GM20000 (cell line): ENCODE measurements around the gene PPM1J.

Source experiments
- DNase-seq: peaks from one replicate; pipeline ENCODE4 v3.0.0; 2012; ENCODE audit warnings: low spot score
- CTCF ChIP-seq: IDR thresholded peaks from 2 replicates; pipeline ENCODE4 v1.5.1; 2012; ENCODE audit warnings: mild to moderate bottlenecking, control low read depth; ENCODE audit errors: extremely low read depth, missing control alignments

Gene PPM1J

DNA sequence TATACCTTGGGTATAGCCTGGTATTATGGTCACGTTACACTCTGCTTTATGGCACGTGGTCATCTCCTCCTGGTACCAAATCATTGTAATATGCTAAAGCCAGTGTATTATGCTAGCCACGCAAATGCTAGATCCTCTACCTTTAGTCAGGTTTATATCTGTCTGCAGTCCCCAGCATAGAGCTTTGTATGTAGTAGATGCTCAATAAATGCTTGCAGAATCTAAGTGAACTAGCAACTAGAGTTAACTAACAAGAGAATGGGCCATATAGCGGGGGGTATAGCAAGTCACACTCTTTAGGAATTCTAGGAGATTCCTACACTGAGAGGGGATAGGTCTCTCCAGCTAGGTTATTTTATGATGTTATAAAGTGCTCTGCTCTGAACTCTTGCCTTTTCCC, 37.6 kb downstream of the PPM1J start:
- no peak for TF ChIP-seq CTCF
- DNase-seq: no peak

DNA sequence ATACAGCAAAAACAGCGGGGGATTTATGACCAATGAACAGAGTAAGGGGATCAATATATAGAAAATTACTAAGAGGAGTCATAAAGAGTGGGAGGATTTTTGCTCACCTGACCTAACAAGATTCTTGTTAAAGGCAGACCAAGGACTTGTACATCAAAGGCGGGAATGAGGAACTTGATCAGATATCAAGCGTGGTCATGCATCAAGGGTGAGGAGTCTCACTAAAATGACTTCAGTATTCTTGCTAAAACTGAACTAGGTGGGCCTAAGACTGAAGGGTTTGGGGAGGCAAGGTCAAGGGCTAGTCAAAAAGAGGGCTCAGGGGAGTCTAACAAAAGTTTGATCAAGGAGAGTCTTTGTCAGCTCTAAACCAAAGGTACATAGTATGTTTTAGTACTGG, 38.6 kb downstream of the PPM1J start:
- no peak for TF ChIP-seq CTCF
- no peak for DNase-seq

GRCh38 chr1:112675728-112676381, 39.3 kb downstream of the PPM1J start:
- no peak for DNase-seq
- no peak for TF ChIP-seq CTCF

DNA sequence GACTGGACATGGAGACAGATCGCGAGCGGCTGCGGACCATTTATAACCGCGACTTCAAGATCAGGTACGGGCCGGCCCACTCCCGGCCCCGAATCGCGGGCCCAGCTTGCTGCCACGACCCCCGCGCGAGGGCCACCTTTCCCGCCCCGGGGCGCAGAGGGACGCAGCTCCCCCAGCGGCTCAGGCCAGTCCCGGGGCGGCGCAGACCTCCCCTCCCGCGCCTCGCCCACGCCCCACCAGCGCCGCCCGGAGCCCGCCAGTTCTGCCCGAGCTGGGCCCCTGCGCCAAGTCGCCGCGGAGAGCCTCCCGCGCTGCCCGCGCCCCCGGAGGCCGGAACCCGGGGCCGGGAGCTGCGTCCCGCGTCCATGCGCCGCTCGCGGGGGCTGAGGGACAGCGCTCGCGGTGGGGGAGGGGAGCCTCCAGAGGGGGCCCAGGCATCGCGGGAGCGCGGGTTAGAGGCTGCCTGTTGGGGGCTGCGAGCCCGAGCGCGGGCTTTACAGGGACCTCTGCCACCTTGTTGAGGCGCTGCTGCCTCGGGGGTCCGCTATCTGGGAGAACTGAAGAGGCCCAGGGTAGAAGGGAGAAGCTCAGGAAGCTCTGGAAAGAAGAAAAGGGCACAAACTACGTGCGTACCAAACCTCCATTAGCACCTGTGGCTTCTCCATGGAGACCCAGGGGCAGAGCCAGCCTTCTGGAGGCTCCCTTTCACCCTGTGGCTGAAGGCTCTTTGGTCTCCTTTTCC, 40.0 kb downstream of the PPM1J start:
- no peak for TF ChIP-seq CTCF
- peak; percentile 79 for DNase-seq

GRCh38 chr1:112674440-112674985, 40.6 kb downstream of the PPM1J start, which contains the start of gene MOV10:
Gene MOV10, plus strand, starts transcription at chr1:112674659. Its CDS starts 254 bp downstream, at chr1:112674913.
- no peak for TF ChIP-seq CTCF
- DNase-seq: peak; percentile 81

GRCh38 chr1:112673592-112674439, 41.3 kb downstream of the PPM1J start:
- DNase-seq: peak; percentile 25
- TF ChIP-seq CTCF: no peak
